ENCODE measurements around the gene MAGI3. TPM values are rescaled to one million over a fixed set of nuclear protein-coding genes. Genes with fewer than 3 reads are reported as not detected.
A peak's percentile ranks its signal among the peaks of the same experiment; 100 is the strongest.

Gene MAGI3
- total RNA-seq, 3 donors from 2014 or later (not counting 1 experiment from before 2014, with no cell fraction given): 0.61 to 1.6 (median 0.66) TPM

- Histone ChIP-seq H3K27ac (ENCODE audit: low read length) (no peak overlapping the region), H3K27me3 (ENCODE audit: control insufficient read depth, insufficient read depth, low read length) (no peaks in the 10 kb centered on the region), H3K4me1 (ENCODE audit: control insufficient read depth, insufficient read depth, low read length) (no peaks in the 10 kb centered on the region), H3K36me3 (ENCODE audit: control insufficient read depth, insufficient read depth, low read length) (no peaks in the 10 kb centered on the region), H3K4me3 (ENCODE audit: low read length) (no peak overlapping the region), H3K9me3 (ENCODE audit: control insufficient read depth, insufficient read depth, low read length) (no peaks in the 10 kb centered on the region)
- no peak for TF ChIP-seq CTCF (IDR thresholded peaks at IDR 0.05)
- H3K27ac Mint-ChIP-seq: no peak overlapping the region
- intact Hi-C loops (cut with micrococcal nuclease): no loop called here
- H3K9me3 Mint-ChIP-seq: no peaks in the 10 kb centered on the region
- DNase-seq (no peak), ATAC-seq (no peak)
- H3K4me1 Mint-ChIP-seq: no peaks in the 10 kb centered on the region
- no peak overlapping the region for H3K4me3 Mint-ChIP-seq
- H3K27me3 Mint-ChIP-seq (ENCODE audit: low read depth in 2 of 2): no peaks in the 10 kb centered on the region
- 83% methylated on average over 8 of the region's 8 CpGs for WGBS (ENCODE audit: insufficient coverage)
- no peaks in the 10 kb centered on the region for H3K36me3 Mint-ChIP-seq
These were observed 293.3 kb downstream of the MAGI3 start for GRCh38 chr1:113683384-113684152.

- TF ChIP-seq CTCF (IDR thresholded peaks at IDR 0.05): no peak
- peak overlapping the region in 1 of 2 donors; percentile 26 for H3K27ac Mint-ChIP-seq
- DNase-seq: no peak
- no peak for ATAC-seq
- no peaks in the 10 kb centered on the region for H3K9me3 Mint-ChIP-seq
- H3K36me3 Mint-ChIP-seq: no peaks in the 10 kb centered on the region
- Histone ChIP-seq H3K4me3 (ENCODE audit: low read length) (no peak overlapping the region), H3K27me3 (ENCODE audit: control insufficient read depth, insufficient read depth, low read length) (no peaks in the 10 kb centered on the region), H3K9me3 (ENCODE audit: control insufficient read depth, insufficient read depth, low read length) (no peaks in the 10 kb centered on the region), H3K36me3 (ENCODE audit: control insufficient read depth, insufficient read depth, low read length) (no peaks in the 10 kb centered on the region), H3K4me1 (ENCODE audit: control insufficient read depth, insufficient read depth, low read length) (no peaks in the 10 kb centered on the region), H3K27ac (ENCODE audit: low read length) (no peak overlapping the region)
- no peaks in the 10 kb centered on the region for H3K27me3 Mint-ChIP-seq (ENCODE audit: low read depth in 2 of 2)
- 88% methylated on average over 4 of the region's 6 CpGs for WGBS (ENCODE audit: insufficient coverage)
- no peaks in the 10 kb centered on the region for H3K4me1 Mint-ChIP-seq
- H3K4me3 Mint-ChIP-seq: no peak overlapping the region
- intact Hi-C loops (cut with micrococcal nuclease): no loop called here
These were observed 293.8 kb downstream of the MAGI3 start for GRCh38 chr1:113684153-113684541.

GRCh38 chr1:113686891-113687618 is 296.7 kb downstream of the MAGI3 start:
- peaks cover 3% of the 10 kb centered on the region for H3K36me3 Mint-ChIP-seq
- H3K4me3 Mint-ChIP-seq: no peak overlapping the region
- no peaks in the 10 kb centered on the region for H3K9me3 Mint-ChIP-seq
- no peaks in the 10 kb centered on the region for H3K4me1 ChIP-seq (ENCODE audit: control insufficient read depth, insufficient read depth, low read length)
- no peaks in the 10 kb centered on the region for H3K36me3 ChIP-seq (ENCODE audit: control insufficient read depth, insufficient read depth, low read length)
- intact Hi-C loops (cut with micrococcal nuclease): no loop called here
- no peak overlapping the region for H3K4me3 ChIP-seq (ENCODE audit: low read length)
- DNase-seq (no peak), ATAC-seq (no peak)
- TF ChIP-seq CTCF (IDR thresholded peaks at IDR 0.05): no peak
- no peaks in the 10 kb centered on the region for H3K27me3 ChIP-seq (ENCODE audit: control insufficient read depth, insufficient read depth, low read length)
- H3K27ac Mint-ChIP-seq: no peak overlapping the region
- 100% methylated on average over 2 of the region's 3 CpGs for WGBS (ENCODE audit: insufficient coverage)
- H3K4me1 Mint-ChIP-seq: no peaks in the 10 kb centered on the region
- H3K27me3 Mint-ChIP-seq (ENCODE audit: low read depth in 2 of 2): no peaks in the 10 kb centered on the region
- H3K9me3 ChIP-seq (ENCODE audit: control insufficient read depth, insufficient read depth, low read length): no peaks in the 10 kb centered on the region
- H3K27ac ChIP-seq (ENCODE audit: low read length): no peak overlapping the region

Measured in natural killer cell (primary cell).